T-helper 1 cell treated with Interleukin-12 subunit alpha and Interleukin-12 subunit beta and Interleukin-4 antibody, amounts not matched to agents 30 μg/mL and 1 μg/mL, for 36 hours (primary cell): Measurements from ENCODE around the gene TRIM31.

Experiments used
- H3K27ac Mint-ChIP-seq: one replicate; pipeline ENCODE4 v1.8.0; 2021; ENCODE audit warnings: mild to moderate bottlenecking, mixed read lengths
- H3K27me3 Mint-ChIP-seq: one replicate; pipeline ENCODE4 v1.8.0; 2021; ENCODE audit warnings: low read depth, mixed read lengths
- H3K36me3 Mint-ChIP-seq: one replicate; pipeline ENCODE4 v1.8.0; 2021; ENCODE audit warnings: low read depth, mixed read lengths
- H3K4me1 Mint-ChIP-seq: one replicate; pipeline ENCODE4 v1.8.0; 2021; ENCODE audit warnings: low read depth, mixed read lengths
- H3K4me3 Mint-ChIP-seq: one replicate; pipeline ENCODE4 v1.8.0; 2021; ENCODE audit warnings: mild to moderate bottlenecking, moderate library complexity, mixed read lengths
- H3K9me3 Mint-ChIP-seq: one replicate; pipeline ENCODE4 v1.8.0; 2021; ENCODE audit warnings: mixed read lengths

The TRIM31 gene

DNA sequence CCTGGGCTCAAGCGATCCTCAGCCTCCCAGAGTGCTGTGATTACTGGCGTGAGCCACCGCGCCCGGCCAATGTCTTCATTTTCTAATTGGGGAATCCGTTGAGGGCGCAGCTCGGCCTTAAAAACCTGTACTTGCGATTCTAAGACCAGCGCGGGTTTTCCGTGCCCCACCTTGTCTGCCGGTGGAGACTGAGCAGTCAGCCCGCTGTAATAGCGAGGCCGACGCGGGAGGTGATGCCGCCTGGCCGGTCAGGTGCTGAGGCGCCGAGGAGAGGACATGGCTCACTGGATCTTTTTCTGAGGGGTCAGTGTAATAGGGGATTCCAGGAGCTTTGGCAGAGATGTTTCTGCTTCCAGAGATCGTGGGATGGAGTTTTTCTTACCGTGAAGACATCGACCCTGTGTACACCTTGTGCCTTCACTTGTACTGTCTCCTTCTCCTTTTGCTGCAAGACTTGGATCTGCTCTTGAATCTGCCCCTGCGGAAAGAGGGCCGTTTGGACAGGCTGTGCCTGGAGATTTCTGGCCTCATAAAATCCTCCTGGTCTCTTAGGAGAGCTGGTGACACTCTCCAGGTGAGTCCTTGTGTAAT, 1.5 kb downstream of the TRIM31 start:
- H3K27ac Mint-ChIP-seq, result no peak overlapping the region
- H3K9me3 Mint-ChIP-seq, result no peaks in the 10 kb centered on the region
- H3K4me3 Mint-ChIP-seq, result no peak overlapping the region
- peaks cover 72% of the 10 kb centered on the region for H3K27me3 Mint-ChIP-seq
- peaks cover 18% of the 10 kb centered on the region for H3K4me1 Mint-ChIP-seq
- H3K36me3 Mint-ChIP-seq, result peaks cover 2% of the 10 kb centered on the region

DNA sequence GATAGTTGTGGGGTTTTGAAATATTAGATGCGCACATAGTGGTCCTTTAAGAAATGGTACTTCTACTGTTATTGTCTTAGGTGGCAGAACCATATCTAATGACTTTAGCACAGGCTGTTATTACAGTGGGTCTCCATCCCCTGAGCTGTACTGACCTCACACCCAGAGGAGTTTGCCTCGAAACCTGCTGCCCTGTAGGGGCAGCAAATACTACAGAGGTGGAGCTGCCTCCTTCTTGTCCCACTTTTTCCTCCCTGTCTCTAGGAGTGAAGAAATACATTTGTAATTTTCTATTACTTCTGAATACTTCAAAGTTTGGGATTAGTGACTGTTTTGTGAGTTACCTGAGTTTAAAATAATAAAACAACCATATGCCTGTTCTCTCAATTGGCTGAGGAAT, 8.2 kb downstream of the TRIM31 start:
- Mint-ChIP-seq H3K9me3 (no peaks in the 10 kb centered on the region), H3K4me3 (no peak overlapping the region), H3K27me3 (peaks cover 53% of the 10 kb centered on the region), H3K36me3 (peaks cover 2% of the 10 kb centered on the region), H3K27ac (no peak overlapping the region), H3K4me1 (peaks cover 39% of the 10 kb centered on the region)

DNA sequence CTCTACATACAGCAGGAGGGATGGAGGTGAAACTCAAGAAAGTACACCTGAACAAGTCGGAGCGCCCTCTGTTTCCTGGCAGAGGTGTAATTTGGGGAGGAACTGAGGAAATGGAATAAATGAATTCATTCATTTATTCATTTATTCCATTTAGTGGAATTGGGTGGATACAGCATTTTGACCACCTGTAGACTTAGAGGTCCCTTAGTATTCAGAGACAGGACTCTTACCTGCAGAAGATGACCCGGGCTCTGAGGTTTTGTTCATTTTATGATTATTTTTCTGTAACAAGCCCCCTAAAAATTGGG, 9.1 kb downstream of the TRIM31 start:
- Mint-ChIP-seq H3K27me3 (peaks cover 57% of the 10 kb centered on the region), H3K27ac (no peak overlapping the region), H3K4me1 (peaks cover 36% of the 10 kb centered on the region), H3K36me3 (peaks cover 2% of the 10 kb centered on the region), H3K4me3 (peak overlapping the region; percentile 88), H3K9me3 (no peaks in the 10 kb centered on the region)

DNA sequence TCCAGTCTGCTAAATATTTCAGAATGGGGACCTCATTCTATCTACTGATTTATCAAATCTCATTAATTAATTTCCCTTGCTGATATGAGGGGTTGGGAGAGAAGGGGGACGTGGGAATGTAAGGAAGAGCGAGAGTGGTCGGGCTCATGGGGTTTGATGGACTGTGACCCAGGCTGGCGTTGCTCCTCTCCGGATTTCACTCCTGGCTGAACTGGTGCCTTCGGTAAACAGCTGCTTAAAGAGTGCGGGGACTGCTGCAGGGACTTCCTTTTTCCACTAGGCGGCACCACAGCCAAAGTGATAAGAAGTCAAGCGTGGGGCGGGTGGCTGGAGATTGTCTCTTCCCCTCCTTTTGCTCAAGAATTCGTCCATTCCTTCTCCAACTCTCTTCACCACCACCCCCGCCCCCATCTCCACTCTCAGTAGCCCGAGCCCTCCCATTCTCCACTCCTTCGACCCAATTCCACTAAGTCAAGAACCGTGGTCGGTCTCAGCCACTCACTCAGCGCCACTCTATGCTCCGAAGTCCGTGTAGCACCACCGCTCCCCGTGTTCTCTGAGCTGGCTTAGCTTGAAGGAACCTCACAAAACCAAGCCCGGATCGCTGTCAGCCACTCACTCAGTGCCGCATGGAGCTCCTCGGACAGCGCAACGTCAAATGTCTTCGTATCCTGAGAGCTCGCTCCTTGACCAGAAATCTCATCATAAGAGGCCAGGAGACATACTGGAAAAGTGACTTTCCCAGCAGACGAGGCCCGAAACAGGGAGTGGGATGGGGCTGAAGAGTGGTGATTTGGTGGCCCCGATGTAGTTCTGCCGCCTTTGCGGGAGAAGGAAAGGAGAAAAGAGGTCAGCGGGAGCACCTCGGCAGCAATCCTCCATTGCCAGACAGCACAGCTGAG, 9.7 kb downstream of the TRIM31 start:
- Mint-ChIP-seq H3K9me3 (no peaks in the 10 kb centered on the region), H3K4me3 (peak overlapping the region; percentile 88), H3K27ac (peak overlapping the region; percentile 37), H3K4me1 (peaks cover 39% of the 10 kb centered on the region), H3K36me3 (peaks cover 2% of the 10 kb centered on the region), H3K27me3 (peaks cover 57% of the 10 kb centered on the region)

DNA sequence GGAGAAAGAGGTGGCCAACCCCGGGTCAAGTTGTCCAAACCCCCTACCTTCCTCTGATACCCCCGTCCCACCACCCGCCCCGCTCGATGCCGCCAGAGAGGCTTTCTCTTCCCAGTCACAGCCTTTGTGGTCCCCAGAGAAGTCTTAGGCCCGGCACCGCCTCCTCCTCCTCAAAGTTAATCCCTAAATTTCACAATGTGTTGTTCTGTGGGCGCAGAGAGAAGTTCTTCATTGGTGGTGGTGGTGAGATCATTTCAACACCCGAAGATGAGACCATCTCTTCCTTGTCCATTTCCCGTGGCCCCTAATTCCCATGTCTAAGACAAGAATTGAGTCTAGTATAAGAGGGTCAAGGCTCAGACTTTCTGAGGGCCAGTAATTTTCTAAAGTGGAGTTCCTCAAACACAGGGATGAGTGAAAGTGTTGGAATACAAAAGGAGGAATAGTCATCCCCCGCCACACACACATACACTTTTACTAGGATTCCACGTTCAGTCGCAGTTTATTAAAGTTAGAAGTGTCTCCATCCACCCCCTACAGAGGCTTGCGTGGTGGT, 10.4 kb downstream of the TRIM31 start:
- no peaks in the 10 kb centered on the region for H3K36me3 Mint-ChIP-seq
- H3K4me3 Mint-ChIP-seq, result peak overlapping the region; percentile 88
- H3K4me1 Mint-ChIP-seq, result peaks cover 39% of the 10 kb centered on the region
- peak overlapping the region; percentile 11 for H3K27ac Mint-ChIP-seq
- peaks cover 57% of the 10 kb centered on the region for H3K27me3 Mint-ChIP-seq
- no peaks in the 10 kb centered on the region for H3K9me3 Mint-ChIP-seq

DNA sequence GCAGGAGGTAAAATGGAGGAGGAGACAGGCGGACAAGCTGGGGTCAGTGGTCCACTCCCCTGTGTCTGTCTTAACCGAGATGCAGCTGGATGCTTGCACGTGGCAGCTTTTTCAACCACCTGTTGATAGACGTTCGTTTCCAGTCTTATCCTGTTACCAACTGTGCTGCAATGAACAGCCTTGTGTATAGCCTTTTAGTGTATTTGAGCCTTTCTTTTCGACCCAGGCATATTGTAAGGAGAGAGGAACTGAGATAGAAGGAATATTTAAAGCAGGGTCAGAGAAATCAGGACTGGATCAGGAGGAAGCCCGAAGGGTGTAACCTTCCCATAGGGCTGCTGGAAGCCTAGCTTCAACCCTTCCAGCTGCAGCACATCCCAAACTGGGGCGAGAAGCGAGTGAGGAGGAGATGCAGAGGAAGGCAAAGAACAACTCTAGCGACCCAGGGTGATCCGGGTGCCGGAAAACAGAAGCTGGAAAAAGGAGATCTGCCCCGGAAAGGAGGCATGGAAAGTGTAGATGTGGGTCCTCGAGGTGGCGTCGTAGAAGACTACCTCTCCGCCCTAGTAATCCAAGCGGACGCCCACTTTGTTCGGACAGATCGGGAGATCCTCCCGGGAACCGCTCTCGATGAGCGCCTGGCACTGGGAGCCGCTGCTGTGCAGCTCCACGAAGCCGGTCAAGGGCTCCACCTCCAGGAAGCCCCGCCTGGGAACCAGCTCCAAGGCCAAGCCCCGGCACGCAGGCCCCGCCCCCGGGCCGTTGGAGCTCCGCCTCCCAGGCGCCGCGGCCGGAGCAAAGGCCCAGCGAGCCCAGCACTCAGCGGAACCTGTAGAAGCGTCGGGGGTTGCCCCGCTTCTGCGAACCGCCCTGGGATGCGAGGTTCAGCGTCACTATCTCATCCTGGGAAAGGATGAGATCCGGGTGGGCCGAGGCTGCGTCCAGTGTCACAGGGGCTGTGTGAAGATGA, 11.2 kb downstream of the TRIM31 start:
- H3K4me1 Mint-ChIP-seq, result peaks cover 40% of the 10 kb centered on the region
- peak overlapping the region; percentile 63 for H3K27ac Mint-ChIP-seq
- H3K9me3 Mint-ChIP-seq, result no peaks in the 10 kb centered on the region
- no peaks in the 10 kb centered on the region for H3K36me3 Mint-ChIP-seq
- H3K27me3 Mint-ChIP-seq, result peaks cover 63% of the 10 kb centered on the region
- peak overlapping the region; percentile 81 for H3K4me3 Mint-ChIP-seq

DNA sequence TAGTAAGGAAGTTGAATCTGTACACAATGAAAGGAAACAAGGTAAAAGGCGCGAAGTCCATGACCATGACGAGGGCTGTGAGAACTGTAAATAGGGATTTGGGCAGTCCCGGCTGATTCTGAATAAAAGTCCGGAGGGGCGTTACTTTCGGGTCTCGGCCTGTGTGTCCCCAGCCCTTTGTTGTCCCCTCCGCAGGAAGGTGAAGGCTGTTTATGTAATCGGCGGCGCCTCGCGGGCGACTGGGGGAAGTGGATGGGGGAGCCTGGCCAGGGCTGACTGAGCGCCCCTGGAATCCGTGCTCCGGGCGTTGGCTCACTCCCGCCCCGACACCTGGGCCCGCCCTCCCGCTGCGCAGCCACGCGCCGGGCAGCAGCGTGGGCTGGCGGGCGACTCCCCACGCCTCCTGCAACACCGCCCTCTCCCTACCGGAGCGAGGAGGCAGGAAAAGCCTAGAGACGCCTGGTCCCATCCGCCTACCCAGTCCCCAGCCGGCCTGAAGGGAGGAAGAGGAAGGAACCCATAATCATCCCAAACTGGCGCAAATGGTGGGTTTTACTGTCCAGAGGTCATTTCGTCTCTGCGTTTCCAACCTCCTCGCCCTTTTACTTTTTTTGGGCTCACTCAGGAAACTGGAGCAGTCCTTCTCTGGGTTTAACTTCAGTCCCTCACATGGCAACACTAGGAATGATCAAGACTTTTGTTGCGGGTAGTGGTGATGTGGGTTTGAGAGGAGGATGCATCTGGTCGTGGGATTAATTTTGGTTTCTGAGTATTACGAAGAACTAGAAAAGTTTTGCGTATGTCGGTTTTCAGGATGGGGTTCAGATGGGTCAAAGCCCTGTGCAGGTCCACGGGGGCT, 12.1 kb downstream of the TRIM31 start:
- Mint-ChIP-seq H3K36me3 (no peaks in the 10 kb centered on the region), H3K4me1 (peaks cover 40% of the 10 kb centered on the region), H3K27me3 (peaks cover 66% of the 10 kb centered on the region), H3K9me3 (no peaks in the 10 kb centered on the region), H3K27ac (peak overlapping the region; percentile 63), H3K4me3 (peak overlapping the region; percentile 81)

DNA sequence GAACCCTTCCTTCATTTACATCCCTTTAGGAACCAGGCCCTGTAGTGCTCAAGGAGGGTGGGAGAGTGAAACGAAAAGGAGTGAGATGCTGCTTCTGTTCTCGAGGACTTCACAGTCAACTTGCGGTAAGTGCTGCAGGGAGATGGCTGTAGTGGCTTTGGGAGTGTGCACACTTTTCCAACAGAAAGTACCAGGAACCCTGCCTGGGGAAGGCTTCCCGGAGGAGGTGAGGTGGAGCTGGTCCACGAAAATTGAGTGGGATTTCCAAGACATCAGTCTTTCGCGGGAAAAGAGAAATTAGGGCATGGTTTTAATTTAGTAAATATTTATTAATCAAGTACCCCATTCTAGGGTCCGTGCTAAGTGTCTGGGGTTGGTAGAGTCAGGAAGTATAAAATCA, 12.7 kb downstream of the TRIM31 start:
- Mint-ChIP-seq H3K9me3 (no peaks in the 10 kb centered on the region), H3K4me3 (peak overlapping the region; percentile 44), H3K4me1 (peaks cover 40% of the 10 kb centered on the region), H3K27me3 (peaks cover 70% of the 10 kb centered on the region), H3K27ac (no peak overlapping the region), H3K36me3 (no peaks in the 10 kb centered on the region)

DNA sequence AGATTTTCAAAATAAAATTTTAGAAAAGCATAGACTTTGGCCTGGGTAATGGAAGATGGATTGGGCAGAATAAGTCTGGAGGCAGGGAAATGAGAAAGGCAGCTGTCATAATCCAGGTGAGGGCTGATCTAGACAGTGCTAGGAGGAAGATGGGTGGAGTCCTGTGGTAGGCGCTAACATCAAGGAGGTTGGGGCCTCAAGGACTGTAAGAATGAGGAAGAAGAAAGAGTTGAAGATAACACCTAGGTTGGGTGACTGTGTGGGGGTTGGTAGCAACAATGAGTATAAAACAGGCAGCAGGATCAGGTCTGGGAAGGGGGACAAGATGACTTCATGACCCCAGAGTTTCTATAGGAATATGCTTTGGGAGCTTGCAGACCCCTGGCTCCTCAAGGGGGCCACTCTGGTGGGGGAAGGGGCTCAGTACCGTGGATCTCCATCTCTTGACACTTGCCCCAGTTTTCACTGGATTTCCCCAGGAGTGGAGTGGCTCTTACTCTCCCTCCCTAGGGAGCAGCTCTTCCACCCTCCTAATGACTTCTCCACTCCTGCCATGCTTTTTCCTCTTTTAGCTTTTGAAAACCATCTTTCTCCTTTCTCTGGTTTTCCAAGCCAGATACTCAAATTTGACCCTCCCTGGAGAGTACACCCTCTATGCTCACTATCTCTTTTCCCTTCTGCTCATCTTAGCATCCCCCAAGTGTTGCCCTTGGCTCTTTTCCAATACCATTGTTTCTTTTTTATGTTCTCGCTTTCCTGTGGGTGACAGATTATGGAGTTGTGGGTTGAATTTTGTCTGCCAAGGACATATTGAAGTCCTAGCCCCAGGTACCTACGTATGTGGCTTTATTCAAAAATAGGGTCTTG, 14.8 kb downstream of the TRIM31 start:
- Mint-ChIP-seq H3K4me3 (no peak overlapping the region), H3K9me3 (no peaks in the 10 kb centered on the region), H3K27me3 (peaks cover 75% of the 10 kb centered on the region), H3K27ac (no peak overlapping the region), H3K4me1 (peaks cover 36% of the 10 kb centered on the region), H3K36me3 (peaks cover 3% of the 10 kb centered on the region)

DNA sequence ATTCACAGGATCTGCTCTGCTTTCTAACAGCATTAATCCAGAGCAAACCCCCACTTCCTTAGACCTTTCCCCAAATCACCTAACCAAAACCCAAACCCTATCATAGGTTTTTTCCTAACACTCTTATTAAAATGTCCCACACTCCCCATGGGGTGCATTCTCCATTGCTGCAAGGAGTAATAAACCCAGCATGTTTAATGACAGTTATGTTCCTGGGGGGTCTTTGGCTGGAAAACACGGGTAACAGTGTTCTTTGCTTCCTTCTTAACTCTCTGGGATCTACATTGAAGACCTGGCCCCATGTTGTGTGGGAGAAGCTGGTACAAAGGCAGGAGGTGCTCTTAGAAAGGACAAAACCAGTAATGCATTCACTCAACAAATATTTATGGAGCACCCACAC, 16.1 kb downstream of the TRIM31 start:
- Mint-ChIP-seq H3K36me3 (peaks cover 3% of the 10 kb centered on the region), H3K4me3 (no peak overlapping the region), H3K27me3 (peaks cover 86% of the 10 kb centered on the region), H3K4me1 (peaks cover 28% of the 10 kb centered on the region), H3K27ac (no peak overlapping the region), H3K9me3 (no peaks in the 10 kb centered on the region)

DNA sequence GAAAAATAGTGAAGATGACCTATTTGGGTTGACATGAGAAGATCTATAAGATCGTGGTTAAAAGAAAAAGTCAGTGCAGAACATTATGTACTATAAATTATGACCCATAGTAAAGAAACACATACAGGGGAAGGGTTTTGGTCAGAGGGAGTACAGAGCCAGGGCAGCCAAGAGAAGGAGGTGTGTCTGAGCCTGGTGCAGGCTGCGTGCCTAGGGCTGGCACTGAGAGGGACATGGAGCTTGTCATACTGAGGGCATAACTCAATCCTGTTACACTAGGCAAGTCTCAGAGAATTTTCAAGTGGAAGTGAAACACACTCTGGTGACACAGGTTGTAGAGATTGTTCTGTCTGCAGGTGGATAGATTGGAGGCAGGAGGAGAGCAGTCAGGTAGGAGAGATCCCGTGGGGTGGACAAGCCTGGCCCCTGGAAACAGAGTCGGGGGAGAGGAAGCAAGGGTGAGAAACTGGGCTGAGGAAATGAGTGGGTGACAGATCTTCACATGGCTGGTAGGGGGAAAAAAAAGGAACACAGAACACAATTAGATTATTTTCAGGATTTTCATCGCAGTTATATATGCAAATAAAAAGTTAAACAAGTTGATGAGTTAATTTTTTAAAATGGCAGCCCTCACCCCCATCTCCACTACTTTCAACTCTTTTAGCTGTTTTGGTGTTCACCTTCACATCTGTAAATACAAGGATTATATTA, 18.8 kb downstream of the TRIM31 start:
- H3K4me3 Mint-ChIP-seq, result no peak overlapping the region
- no peak overlapping the region for H3K27ac Mint-ChIP-seq
- peaks cover 3% of the 10 kb centered on the region for H3K36me3 Mint-ChIP-seq
- H3K27me3 Mint-ChIP-seq, result peaks cover 86% of the 10 kb centered on the region
- H3K4me1 Mint-ChIP-seq, result peaks cover 13% of the 10 kb centered on the region
- no peaks in the 10 kb centered on the region for H3K9me3 Mint-ChIP-seq

DNA sequence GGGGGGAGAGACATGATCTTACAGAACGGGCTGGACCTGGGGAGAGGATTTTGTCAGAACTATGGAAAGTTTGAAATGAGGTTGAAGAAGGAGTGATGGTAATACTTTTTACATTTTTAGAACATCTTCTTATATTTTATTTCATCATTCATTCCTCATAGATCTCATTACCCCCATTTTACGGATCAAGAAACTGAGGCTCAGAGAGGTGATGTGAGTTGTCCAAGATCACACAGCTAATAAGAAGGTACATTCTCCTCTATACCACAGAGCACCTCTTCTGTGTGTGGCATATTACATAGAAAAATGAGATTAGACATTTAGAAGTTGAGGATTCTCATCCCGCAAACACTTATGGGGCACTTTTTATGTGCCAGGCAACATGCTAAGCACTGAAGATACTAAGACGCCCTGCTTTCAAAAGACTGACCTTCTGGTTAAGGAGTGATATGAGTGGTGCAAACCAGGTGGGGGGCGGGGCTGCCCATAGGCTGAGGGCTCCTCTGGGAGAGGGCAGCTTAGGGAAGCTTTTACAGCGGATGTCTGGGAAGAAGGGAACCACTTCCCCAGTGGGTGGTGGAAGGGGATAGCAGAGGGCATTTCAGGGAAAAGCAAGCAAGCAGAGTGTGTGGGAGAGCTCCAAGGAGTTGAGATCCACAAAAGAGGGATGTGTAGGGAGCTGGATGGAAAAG, 19.9 kb downstream of the TRIM31 start:
- H3K4me1 Mint-ChIP-seq, result peaks cover 9% of the 10 kb centered on the region
- no peak overlapping the region for H3K27ac Mint-ChIP-seq
- H3K36me3 Mint-ChIP-seq, result peaks cover 3% of the 10 kb centered on the region
- peaks cover 84% of the 10 kb centered on the region for H3K27me3 Mint-ChIP-seq
- H3K9me3 Mint-ChIP-seq, result no peaks in the 10 kb centered on the region
- no peak overlapping the region for H3K4me3 Mint-ChIP-seq
